ENCODE measurements around the gene DARS1.

DNA sequence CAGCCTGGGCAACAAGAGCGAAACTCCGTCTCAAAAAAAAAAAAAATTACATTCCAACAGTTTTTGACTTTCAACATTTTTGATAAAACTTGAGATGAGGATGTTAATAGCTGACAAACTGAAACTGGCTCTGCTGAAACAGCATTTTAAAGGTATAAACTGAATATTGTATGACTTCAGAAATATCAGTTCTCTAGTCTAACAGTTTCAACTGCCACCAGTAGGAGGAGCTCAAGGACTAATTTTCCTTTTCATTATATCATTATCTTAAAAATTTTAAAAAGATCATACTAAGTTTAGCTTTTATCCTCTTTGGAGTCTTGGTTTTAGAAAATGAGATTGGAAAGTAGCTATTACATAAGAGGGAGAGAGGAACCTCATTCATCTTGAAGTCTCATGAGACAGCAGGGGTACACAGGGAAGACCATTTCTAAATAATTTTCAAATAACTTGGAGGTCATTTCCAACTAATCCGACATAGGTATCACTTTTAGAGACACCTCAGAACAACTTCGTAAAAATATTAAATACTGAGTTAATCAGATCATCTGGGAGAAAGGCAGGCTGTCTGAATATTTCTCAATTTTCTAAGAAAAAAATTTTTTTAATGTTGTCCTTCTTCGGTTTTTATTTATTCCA is 71.6 kb downstream of the DARS1 start:
- TF ChIP-seq, protein P1, sequence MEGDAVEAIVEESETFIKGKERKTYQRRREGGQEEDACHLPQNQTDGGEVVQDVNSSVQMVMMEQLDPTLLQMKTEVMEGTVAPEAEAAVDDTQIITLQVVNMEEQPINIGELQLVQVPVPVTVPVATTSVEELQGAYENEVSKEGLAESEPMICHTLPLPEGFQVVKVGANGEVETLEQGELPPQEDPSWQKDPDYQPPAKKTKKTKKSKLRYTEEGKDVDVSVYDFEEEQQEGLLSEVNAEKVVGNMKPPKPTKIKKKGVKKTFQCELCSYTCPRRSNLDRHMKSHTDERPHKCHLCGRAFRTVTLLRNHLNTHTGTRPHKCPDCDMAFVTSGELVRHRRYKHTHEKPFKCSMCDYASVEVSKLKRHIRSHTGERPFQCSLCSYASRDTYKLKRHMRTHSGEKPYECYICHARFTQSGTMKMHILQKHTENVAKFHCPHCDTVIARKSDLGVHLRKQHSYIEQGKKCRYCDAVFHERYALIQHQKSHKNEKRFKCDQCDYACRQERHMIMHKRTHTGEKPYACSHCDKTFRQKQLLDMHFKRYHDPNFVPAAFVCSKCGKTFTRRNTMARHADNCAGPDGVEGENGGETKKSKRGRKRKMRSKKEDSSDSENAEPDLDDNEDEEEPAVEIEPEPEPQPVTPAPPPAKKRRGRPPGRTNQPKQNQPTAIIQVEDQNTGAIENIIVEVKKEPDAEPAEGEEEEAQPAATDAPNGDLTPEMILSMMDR (IDR thresholded peaks at IDR 0.05; ENCODE audit: insufficient read depth, low read length, poor library complexity, severe bottlenecking) = peak; percentile 69
- TF ChIP-seq EZH2phosphoT487 (conservative IDR thresholded peaks at IDR 0.05; ENCODE audit: low read length) = no peak

Data from SU-DHL-6 (cell line).